Endothelial cell of umbilical vein (primary cell): ENCODE results near the gene GIMAP7. TPM values are rescaled to one million over a fixed set of nuclear protein-coding genes. Genes with fewer than 3 reads are reported as not detected.
A peak's percentile ranks its signal among the peaks of the same experiment; 100 is the strongest.

Experiments used
- BruUV-seq: library from RNA; stranded (reverse); fragments of 400-500 nt; replicated peaks from 2 replicates; lab custom pipeline; 2021; lab: Mats Ljungman, UMichigan
- CTCF ChIA-PET: fragments of 300-600, 350-600 bp; sonication (Branson Sonifier 250); formaldehyde crosslinking; loops from one replicate; lab custom pipeline; 2021; ENCODE audit warnings: antibody characterized with exemption, inconsistent platforms; lab: Charles Lee
- POLR2A ChIA-PET: fragments of 300-600, 350-600 bp; sonication (Branson Sonifier 250); formaldehyde crosslinking; loops from one replicate; lab custom pipeline; 2021; ENCODE audit warnings: antibody characterized with exemption, inconsistent platforms; lab: Charles Lee
- DNase-seq: peaks from one replicate; pipeline ENCODE4 v3.0.0-alpha.2; 2011; ENCODE audit warnings: low read depth, low spot score
- FAIRE-seq: peaks from 2 replicates; lab custom pipeline; 2011; peaks lifted over from hg19 to GRCh38; lab: Jason Lieb, UNC
- H2AFZ ChIP-seq: 2 replicates; pipeline ENCODE4 v1.6.0; 2012; ENCODE audit warnings: low read depth, low read length, control low read depth, inconsistent platforms
- H3K27ac ChIP-seq: 2 replicates; pipeline ENCODE4 v1.5.1; 2011; ENCODE audit warnings: low read depth, mild to moderate bottlenecking, control low read depth, low read length, moderate library complexity; ENCODE audit not compliant: insufficient read depth
- H3K27me3 ChIP-seq, 2 experiments: 2 replicates each; pipeline versions ENCODE4 v1.6.0 to v1.6.1; 2011; ENCODE audit warnings: low read length in 2 of 2, mixed read lengths in 1 of 2; ENCODE audit not compliant: control insufficient read depth in 2 of 2, insufficient read depth in 2 of 2
- H3K36me3 ChIP-seq, 2 experiments: 2 replicates in 1 of 2; 3 replicates in 1 of 2; pipeline ENCODE4 v1.5.1; 2011; ENCODE audit warnings: low read length in 2 of 2, mild to moderate bottlenecking in 1 of 2, moderate library complexity in 1 of 2; ENCODE audit not compliant: control insufficient read depth in 2 of 2, insufficient read depth in 2 of 2; ENCODE audit errors: extremely low read depth in 1 of 2
- H3K4me1 ChIP-seq: 3 replicates; pipeline ENCODE4 v1.5.1; 2011; ENCODE audit warnings: mild to moderate bottlenecking, low read length; ENCODE audit not compliant: control insufficient read depth, insufficient read depth; ENCODE audit errors: extremely low read depth
- H3K4me2 ChIP-seq: 2 replicates; pipeline ENCODE4 v1.6.1; 2011; ENCODE audit warnings: low read length, control low read depth, mixed read lengths; ENCODE audit not compliant: insufficient read depth
- H3K4me3 ChIP-seq, 3 experiments: fragments of 200-600 bp in 1 of 3; sonication (generic), shearing (Covaris generic) in 1 of 3; replicated peaks in 1 of 3; 2 replicates each; pipeline ENCODE4 v1.5.1; 2011 to 2016; ENCODE audit warnings: control low read depth in 3 of 3, low read length in 3 of 3, mild to moderate bottlenecking in 2 of 3, inconsistent platforms in 1 of 3, low read depth in 1 of 3, moderate library complexity in 1 of 3; ENCODE audit not compliant: insufficient read depth in 1 of 3
- H3K79me2 ChIP-seq: 2 replicates; pipeline ENCODE4 v1.6.0; 2012; ENCODE audit warnings: low read length, inconsistent platforms; ENCODE audit not compliant: control insufficient read depth, insufficient read depth
- H3K9ac ChIP-seq: replicated peaks from 2 replicates; pipeline ENCODE3; 2011; ENCODE audit warnings: low read length, control low read depth; ENCODE audit not compliant: insufficient read depth; ENCODE audit errors: extremely low read depth
- H3K9me1 ChIP-seq: replicated peaks from 3 replicates; pipeline ENCODE4 v1.6.0; 2011; ENCODE audit warnings: mild to moderate bottlenecking, low read length; ENCODE audit not compliant: control insufficient read depth, insufficient read depth; ENCODE audit errors: extremely low read depth
- H3K9me3 ChIP-seq: replicated peaks from 2 replicates; pipeline ENCODE4 v1.5.1; 2012; ENCODE audit warnings: low read length, inconsistent platforms; ENCODE audit not compliant: control insufficient read depth, insufficient read depth
- H4K20me1 ChIP-seq: replicated peaks from 2 replicates; pipeline ENCODE3; 2011; ENCODE audit warnings: mild to moderate bottlenecking, low read length; ENCODE audit not compliant: control insufficient read depth, insufficient read depth; ENCODE audit errors: extremely low read depth
- FOS ChIP-seq: IDR thresholded peaks from 2 replicates; pipeline ENCODE4 v1.6.1; 2011; ENCODE audit warnings: mild to moderate bottlenecking, low read length, moderate library complexity, borderline replicate concordance; ENCODE audit not compliant: insufficient read depth
- POLR2A ChIP-seq: IDR thresholded peaks from 2 replicates; pipeline ENCODE4 v1.6.1; 2012; ENCODE audit warnings: low read depth, mild to moderate bottlenecking, control low read depth, low read length
- POLR2AphosphoS5 ChIP-seq: IDR thresholded peaks from 2 replicates; pipeline ENCODE4 v1.6.1; 2012; ENCODE audit warnings: low read depth, mild to moderate bottlenecking, control low read depth, low read length, moderate library complexity; ENCODE audit not compliant: insufficient read depth
- dilution Hi-C: fragments of 300-500 bp; cut with MboI; formaldehyde crosslinking; loops from one replicate; pipeline ENCODE4 v1.15.0; 2019; ENCODE audit warnings: low sequenced_read_pairs; ENCODE audit not compliant: extremely low pct_ligation_motif_present
- intact Hi-C: fragments of 100-400 bp; cut with micrococcal nuclease; formaldehyde crosslinking; loops from one replicate; pipeline ENCODE4 v1.10.0; 2022
- polyA plus RNA-seq, 4 experiments: library from polyadenylated mRNA; depleted of rRNA in 3 of 4; stranded (reverse) in 3 of 4; unstranded in 1 of 4; fragments of >200 nt; gene quantifications; 2 replicates each; pipeline versions ENCODE4 v1.2.1 to v1.2.3, GENCODE V29; 2011 to 2012; ENCODE audit warnings: missing spikeins in 1 of 4
- total RNA-seq: library from RNA; stranded (reverse); gene quantifications from 2 replicates; pipeline ENCODE4 v1.2.3, GENCODE V29; 2021
- TF ChIP-seq, protein P1 (sequence below), 2 donors: IDR thresholded peaks; 1 replicate in 1 of 2; 2 replicates in 1 of 2; pipeline ENCODE4 v1.5.1; 2011; ENCODE audit warnings: low read length in 2 of 2, mild to moderate bottlenecking in 2 of 2, moderate library complexity in 2 of 2, control low read depth in 1 of 2, inconsistent platforms in 1 of 2, low read depth in 1 of 2; ENCODE audit not compliant: insufficient read depth in 1 of 2; ENCODE audit errors: extremely low read depth in 1 of 2
- TF ChIP-seq, protein P2 (sequence below): IDR thresholded peaks from 2 replicates; pipeline ENCODE4 v1.6.1; 2011; ENCODE audit not compliant: insufficient read depth, insufficient read length

GIMAP7 gene
- total and polyA plus RNA-seq, 2 donors (not counting 3 experiments of a cell fraction or from before 2014, with no cell fraction given) = 42.4 to 43.4 TPM

DNA sequence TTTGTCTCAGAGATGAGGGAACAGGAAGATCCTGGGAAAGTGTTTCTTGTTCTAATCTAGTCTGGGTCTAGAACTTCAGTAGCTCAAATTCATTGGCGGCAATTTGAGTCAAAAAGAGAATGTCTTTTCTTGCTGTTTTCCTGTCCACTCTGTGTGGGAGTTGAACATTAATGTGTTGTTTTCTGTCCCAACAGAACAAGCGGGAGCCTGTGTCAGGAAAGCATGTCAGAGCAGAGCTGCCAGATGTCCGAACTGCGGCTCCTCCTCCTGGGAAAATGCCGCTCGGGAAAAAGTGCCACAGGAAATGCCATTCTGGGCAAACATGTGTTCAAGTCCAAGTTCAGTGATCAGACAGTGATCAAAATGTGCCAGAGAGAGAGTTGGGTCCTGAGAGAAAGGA, 48.2 kb upstream of the GIMAP7 start:
- intact Hi-C loops (loop anchor here (1.0 to 5.0 kb wide), 7 partner anchors 16 to 289 kb away; partner anchors contain the start of genes GIMAP2, GIMAP6 and GIMAP8), dilution Hi-C loops (no loop called here)
- no TSS peak for BruUV-seq
- Histone ChIP-seq H3K9me3 (no peaks in the 10 kb centered on the region), H3K4me2 (peak overlapping the region; percentile 77), H2AFZ (peak overlapping the region; percentile 84), H3K79me2 (peaks cover 35% of the 10 kb centered on the region), H3K9ac (no peak overlapping the region), H4K20me1 (no peaks in the 10 kb centered on the region), H3K27ac (peak overlapping the region; percentile 53), H3K36me3 (peaks cover 16 to 23% of the 10 kb centered on the region in 2 experiments), H3K4me3 (peak overlapping the region in 2 of 3 experiments; percentile 30 to 77), H3K9me1 (no peaks in the 10 kb centered on the region), H3K4me1 (peaks cover 22% of the 10 kb centered on the region), H3K27me3 (no peaks in the 10 kb centered on the region)
- peak; percentile 93 for DNase-seq
- POLR2A ChIA-PET = interaction anchor here (1.0 kb wide), 2 partner anchors 15 to 100 kb away, joined by 3 read pairs; partner anchors contain the start of gene GIMAP4
- no peak for TF ChIP-seq POLR2A
- TF ChIP-seq FOS = no peak
- TF ChIP-seq, protein P1, sequence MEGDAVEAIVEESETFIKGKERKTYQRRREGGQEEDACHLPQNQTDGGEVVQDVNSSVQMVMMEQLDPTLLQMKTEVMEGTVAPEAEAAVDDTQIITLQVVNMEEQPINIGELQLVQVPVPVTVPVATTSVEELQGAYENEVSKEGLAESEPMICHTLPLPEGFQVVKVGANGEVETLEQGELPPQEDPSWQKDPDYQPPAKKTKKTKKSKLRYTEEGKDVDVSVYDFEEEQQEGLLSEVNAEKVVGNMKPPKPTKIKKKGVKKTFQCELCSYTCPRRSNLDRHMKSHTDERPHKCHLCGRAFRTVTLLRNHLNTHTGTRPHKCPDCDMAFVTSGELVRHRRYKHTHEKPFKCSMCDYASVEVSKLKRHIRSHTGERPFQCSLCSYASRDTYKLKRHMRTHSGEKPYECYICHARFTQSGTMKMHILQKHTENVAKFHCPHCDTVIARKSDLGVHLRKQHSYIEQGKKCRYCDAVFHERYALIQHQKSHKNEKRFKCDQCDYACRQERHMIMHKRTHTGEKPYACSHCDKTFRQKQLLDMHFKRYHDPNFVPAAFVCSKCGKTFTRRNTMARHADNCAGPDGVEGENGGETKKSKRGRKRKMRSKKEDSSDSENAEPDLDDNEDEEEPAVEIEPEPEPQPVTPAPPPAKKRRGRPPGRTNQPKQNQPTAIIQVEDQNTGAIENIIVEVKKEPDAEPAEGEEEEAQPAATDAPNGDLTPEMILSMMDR (IDR thresholded peaks at IDR 0.05; ENCODE audit: extremely low read depth in 1 of 2, insufficient read depth in 1 of 2, low read depth in 1 of 2, low read length in 2 of 2) = no peak
- TF ChIP-seq POLR2AphosphoS5 = no peak
- TF ChIP-seq, protein P2, sequence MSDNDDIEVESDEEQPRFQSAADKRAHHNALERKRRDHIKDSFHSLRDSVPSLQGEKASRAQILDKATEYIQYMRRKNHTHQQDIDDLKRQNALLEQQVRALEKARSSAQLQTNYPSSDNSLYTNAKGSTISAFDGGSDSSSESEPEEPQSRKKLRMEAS = peak; percentile 52
- CTCF ChIA-PET = interaction anchor here (0.9 to 2.8 kb wide), 3 partner anchors 9 to 18 kb away, joined by 3 to 9 read pairs (median 4); no protein-coding TSS in a partner anchor
- FAIRE-seq = peak; percentile 90
